ENCODE data around the gene HIC1.

DNA sequence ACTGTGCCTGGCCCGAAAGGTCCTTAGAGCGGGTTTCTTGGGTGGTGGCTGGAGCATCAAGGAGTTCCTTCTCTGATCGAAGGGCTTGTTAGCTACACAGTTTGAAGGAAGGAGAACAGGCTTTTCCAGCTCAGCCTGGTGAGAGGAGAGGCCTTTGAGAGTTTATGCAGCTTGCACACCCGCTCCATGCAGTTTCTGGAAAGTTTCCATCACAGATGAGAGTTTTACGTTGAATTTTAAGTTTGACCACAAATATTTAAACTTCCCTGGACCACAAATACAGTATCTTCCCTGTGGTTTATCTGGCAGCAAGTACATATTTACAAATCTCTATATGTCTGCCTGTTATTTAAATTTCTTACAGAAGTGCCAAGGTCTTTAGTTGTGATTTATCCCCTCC, 56.8 kb downstream of the HIC1 start:
- TF ChIP-seq, protein P1, sequence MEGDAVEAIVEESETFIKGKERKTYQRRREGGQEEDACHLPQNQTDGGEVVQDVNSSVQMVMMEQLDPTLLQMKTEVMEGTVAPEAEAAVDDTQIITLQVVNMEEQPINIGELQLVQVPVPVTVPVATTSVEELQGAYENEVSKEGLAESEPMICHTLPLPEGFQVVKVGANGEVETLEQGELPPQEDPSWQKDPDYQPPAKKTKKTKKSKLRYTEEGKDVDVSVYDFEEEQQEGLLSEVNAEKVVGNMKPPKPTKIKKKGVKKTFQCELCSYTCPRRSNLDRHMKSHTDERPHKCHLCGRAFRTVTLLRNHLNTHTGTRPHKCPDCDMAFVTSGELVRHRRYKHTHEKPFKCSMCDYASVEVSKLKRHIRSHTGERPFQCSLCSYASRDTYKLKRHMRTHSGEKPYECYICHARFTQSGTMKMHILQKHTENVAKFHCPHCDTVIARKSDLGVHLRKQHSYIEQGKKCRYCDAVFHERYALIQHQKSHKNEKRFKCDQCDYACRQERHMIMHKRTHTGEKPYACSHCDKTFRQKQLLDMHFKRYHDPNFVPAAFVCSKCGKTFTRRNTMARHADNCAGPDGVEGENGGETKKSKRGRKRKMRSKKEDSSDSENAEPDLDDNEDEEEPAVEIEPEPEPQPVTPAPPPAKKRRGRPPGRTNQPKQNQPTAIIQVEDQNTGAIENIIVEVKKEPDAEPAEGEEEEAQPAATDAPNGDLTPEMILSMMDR (IDR thresholded peaks at IDR 0.05): no peak
- no peak for TF ChIP-seq POLR2A (IDR thresholded peaks at IDR 0.05)

Measured in Peyer's patch (tissue), 4 donors.